Measurements from ENCODE around the gene ECEL1.

DNA sequence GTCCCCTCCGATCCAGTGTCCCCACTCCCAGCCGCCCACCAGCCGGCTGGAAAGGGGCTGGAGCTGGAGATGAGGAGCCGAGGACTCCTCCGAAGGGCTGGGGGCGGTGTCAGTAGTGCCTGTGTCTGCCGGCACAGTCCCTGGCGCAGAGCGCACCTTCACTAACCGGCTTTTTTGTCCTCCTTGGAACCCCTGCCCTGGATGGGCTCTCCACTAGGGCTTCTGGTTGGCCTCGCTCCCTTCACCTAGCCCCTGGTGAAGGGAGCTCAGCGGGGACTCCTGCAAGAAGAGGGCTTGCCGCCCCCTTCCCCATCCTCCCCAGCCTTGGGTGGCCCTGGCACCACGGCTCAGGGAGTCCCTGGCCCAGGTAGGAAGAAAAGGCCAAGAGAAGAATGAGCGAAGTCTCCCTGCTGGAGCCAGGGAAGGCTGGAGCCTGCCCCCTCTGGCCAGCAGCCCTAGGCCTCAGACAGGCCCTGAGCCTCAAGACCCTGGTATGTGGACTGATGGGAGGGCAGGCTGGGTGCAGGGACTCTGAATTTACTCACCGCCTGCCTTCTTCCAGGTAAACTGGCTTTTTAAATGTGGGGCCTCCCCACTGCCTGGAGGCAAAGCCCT is 570 bp upstream of the ECEL1 start:
- TF ChIP-seq, protein P1, sequence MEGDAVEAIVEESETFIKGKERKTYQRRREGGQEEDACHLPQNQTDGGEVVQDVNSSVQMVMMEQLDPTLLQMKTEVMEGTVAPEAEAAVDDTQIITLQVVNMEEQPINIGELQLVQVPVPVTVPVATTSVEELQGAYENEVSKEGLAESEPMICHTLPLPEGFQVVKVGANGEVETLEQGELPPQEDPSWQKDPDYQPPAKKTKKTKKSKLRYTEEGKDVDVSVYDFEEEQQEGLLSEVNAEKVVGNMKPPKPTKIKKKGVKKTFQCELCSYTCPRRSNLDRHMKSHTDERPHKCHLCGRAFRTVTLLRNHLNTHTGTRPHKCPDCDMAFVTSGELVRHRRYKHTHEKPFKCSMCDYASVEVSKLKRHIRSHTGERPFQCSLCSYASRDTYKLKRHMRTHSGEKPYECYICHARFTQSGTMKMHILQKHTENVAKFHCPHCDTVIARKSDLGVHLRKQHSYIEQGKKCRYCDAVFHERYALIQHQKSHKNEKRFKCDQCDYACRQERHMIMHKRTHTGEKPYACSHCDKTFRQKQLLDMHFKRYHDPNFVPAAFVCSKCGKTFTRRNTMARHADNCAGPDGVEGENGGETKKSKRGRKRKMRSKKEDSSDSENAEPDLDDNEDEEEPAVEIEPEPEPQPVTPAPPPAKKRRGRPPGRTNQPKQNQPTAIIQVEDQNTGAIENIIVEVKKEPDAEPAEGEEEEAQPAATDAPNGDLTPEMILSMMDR (conservative IDR thresholded peaks at IDR 0.05), result no peak
- TF ChIP-seq EZH2 (IDR thresholded peaks at IDR 0.05; ENCODE audit: low read depth), result no peak

All from PC-9 (cell line).